Ectodermal cell (in vitro differentiated cells): Measurements from ENCODE around the gene PGAP1.

Source experiments
- H3K27ac ChIP-seq: 2 replicates; pipeline ENCODE4 v1.7.0; 2013; ENCODE audit warnings: mild to moderate bottlenecking, low read depth, low read length; ENCODE audit not compliant: insufficient read depth, poor library complexity, severe bottlenecking
- H3K27me3 ChIP-seq: 2 replicates; pipeline ENCODE4 v1.7.0; 2013; ENCODE audit warnings: mild to moderate bottlenecking, low read length; ENCODE audit not compliant: insufficient read depth, control insufficient read depth, poor library complexity, severe bottlenecking
- H3K36me3 ChIP-seq: one replicate; pipeline ENCODE4 v1.7.0; 2013; ENCODE audit warnings: low read length; ENCODE audit not compliant: control insufficient read depth, insufficient read depth
- H3K4me1 ChIP-seq: one replicate; pipeline ENCODE4 v1.7.0; 2013; ENCODE audit warnings: low read length; ENCODE audit not compliant: control insufficient read depth, insufficient read depth
- H3K4me3 ChIP-seq: 2 replicates; pipeline ENCODE4 v1.7.0; 2013; ENCODE audit warnings: low read depth, low read length, control low read depth; ENCODE audit not compliant: insufficient read depth
- H3K9me3 ChIP-seq: 2 replicates; pipeline ENCODE4 v1.7.0; 2013; ENCODE audit warnings: mild to moderate bottlenecking, low read length, moderate library complexity; ENCODE audit not compliant: control insufficient read depth
- WGBS, 2 experiments: methylation state at CpG; one replicate each; pipeline ENCODE4 v1.1.7; 2013; ENCODE audit warnings: missing lambda C conversion rate in 2 of 2; 5-methylcytosine and 5-hydroxymethylcytosine counted together

The PGAP1 gene

DNA sequence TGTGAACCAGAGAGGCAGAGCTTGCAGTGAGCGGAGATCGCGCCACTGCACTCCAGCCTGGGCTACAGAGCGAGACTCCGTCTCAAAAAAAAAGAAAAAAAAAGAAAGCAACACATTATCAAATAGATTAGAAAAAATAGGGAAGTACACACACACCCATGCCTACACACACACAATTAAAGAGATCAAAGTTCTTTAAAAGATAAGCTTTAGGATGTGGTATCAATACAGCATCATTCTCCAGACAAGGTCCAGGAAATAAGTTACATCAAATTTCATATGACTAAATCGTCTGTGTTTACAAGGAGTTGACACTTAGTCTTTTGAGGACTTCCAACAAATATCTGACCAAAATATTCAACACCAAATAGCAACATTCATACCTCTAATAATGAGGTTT lies 25.7 kb downstream of the PGAP1 start:
- Histone ChIP-seq H3K4me3 (no peak overlapping the region), H3K36me3 (peaks cover 32% of the 10 kb centered on the region), H3K27me3 (no peaks in the 10 kb centered on the region), H3K27ac (no peak overlapping the region), H3K4me1 (peaks cover 7% of the 10 kb centered on the region), H3K9me3 (no peaks in the 10 kb centered on the region)
- WGBS, 2 experiments = 82 to 83% methylated on average over 4 to 6 of the region's 6 CpGs

DNA sequence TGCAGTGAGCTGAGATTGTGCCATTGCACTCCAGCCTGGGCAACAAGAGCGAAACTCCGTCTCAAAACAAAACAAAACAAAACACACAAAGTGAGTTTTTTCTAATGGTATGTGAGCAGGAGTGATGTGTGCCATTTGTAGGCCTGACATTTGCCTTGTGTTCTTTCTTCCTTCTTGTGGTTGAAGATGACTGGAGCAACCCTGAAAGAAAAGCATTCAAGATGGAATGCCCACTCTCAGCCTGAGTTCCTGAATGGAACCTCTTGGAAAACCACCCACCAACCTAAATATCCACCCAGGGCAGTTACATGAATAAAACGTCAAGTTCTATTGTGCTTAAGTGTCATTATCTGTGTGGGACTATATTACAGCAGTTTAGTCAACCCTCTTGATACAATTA lies 26.5 kb downstream of the PGAP1 start:
- no peak overlapping the region for H3K27ac ChIP-seq
- H3K9me3 ChIP-seq = no peaks in the 10 kb centered on the region
- no peaks in the 10 kb centered on the region for H3K27me3 ChIP-seq
- H3K36me3 ChIP-seq = peaks cover 37% of the 10 kb centered on the region
- H3K4me1 ChIP-seq = peaks cover 4% of the 10 kb centered on the region
- WGBS, 2 experiments = 82 to 97% methylated on average over 2 to 3 of the region's 3 CpGs
- H3K4me3 ChIP-seq = no peak overlapping the region

DNA sequence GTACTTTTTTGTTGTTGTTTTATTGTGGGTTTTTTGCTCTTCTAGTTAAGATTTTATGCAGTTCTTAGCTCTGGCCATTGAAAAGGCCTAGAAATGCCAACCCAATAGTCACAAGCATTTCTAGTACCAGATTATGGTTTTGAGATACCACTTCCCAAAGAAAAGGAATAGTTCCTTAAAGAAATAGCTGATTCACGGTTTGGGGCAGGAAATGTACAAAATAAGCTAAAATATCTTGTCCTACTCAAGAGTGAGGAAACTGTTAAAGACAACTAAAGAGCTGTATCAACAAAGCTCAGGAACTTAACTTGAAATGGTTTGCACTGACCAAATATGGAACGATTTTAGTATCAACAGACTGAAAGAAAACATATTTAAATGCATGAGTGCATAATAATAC lies 35.4 kb downstream of the PGAP1 start:
- WGBS, 2 experiments = 78 to 96% methylated on average over 1 to 2 of the region's 2 CpGs

DNA sequence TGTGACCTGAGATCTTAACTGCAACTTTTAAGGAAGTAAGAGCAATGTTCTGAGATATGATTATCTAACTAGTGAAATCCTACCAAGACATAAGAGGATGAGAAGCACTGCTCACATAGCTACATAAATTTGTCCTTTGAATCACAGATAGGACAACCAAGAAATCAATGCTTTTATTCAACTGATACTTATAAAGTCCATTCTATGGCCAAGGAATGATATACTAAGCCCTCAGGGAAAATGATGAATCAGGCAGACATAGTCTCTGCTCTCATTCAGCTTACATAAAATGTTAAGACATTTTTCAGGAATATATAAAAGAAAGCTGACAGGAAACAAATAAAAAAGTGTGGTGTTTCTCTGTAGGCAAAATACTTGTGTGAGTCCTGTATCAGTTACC lies 39.1 kb downstream of the PGAP1 start:
- Histone ChIP-seq H3K4me1 (no peaks in the 10 kb centered on the region), H3K27me3 (no peaks in the 10 kb centered on the region), H3K4me3 (no peak overlapping the region), H3K27ac (no peak overlapping the region), H3K36me3 (peaks cover 18% of the 10 kb centered on the region), H3K9me3 (no peaks in the 10 kb centered on the region)

More for the DNA sequence above, 35.4 kb downstream of the PGAP1 start:
- no peak overlapping the region for H3K4me3 ChIP-seq
- H3K36me3 ChIP-seq = peaks cover 16% of the 10 kb centered on the region
- H3K27me3 ChIP-seq = no peaks in the 10 kb centered on the region
- H3K27ac ChIP-seq = no peak overlapping the region
- no peaks in the 10 kb centered on the region for H3K4me1 ChIP-seq
- no peaks in the 10 kb centered on the region for H3K9me3 ChIP-seq

DNA sequence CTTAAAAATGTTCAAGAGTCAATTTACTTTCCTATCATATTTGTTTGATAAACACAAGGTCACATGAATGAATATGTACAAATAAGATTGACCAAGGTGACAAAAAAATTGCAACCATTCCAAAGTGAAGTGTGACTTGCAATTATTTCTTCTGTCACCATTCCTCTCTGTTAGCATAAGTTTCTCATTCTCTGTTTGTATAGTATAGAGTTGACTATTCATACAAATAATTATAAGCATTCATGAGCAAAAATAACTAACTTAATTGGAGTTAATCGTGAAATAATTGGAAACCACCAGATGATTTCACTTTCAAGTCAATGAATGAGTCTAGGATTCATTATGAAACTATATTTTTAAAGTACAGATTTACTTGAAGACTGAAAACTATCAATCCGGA lies 42.1 kb downstream of the PGAP1 start:
- no peaks in the 10 kb centered on the region for H3K27me3 ChIP-seq
- WGBS, 2 experiments = no CpG with 5 or more reads among the region's 2 CpGs
- H3K4me1 ChIP-seq = no peaks in the 10 kb centered on the region
- peaks cover 35% of the 10 kb centered on the region for H3K36me3 ChIP-seq
- H3K27ac ChIP-seq = no peak overlapping the region
- H3K9me3 ChIP-seq = no peaks in the 10 kb centered on the region
- H3K4me3 ChIP-seq = no peak overlapping the region

DNA sequence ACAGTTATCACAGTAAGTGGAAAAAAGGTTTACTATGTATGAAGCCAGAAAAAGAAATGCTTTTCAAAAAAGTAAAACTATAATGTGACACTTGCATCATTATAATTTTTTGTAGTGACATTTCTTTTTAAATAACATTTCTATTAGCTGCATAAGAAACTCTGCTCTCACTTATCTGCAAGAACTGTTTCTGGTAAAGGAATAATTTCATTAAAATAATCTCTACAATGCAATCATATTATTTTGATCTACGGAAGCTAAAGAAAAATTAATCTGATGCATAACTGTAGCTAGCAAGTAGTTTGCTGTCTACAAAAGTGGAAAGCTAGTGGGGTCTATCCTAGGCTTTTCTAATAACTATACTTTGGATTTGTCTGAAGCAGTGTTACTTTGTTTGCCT lies 50.1 kb downstream of the PGAP1 start:
- Histone ChIP-seq H3K27me3 (no peaks in the 10 kb centered on the region), H3K36me3 (peaks cover 26% of the 10 kb centered on the region), H3K4me3 (no peak overlapping the region), H3K27ac (no peak overlapping the region), H3K4me1 (no peaks in the 10 kb centered on the region), H3K9me3 (no peaks in the 10 kb centered on the region)
- 100% methylated on average over 1 of the region's 1 CpG for WGBS, 2 experiments

DNA sequence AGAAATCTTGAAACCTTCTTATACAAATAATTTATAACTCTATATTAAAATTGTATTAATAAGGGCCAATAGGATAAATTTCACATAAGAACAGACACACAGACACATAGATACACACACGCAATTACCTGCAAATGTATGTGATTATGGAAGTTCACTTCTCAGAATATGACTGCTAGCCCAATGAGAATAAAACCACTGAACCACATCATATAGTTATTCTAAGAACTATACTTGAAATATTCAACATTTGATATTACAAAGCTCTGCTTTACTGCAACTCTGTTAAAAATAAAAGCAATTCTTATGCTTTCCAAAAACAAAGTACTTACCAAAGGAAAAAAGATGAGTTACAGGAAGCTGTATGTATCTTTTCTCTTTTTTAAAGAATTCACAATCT lies 51.1 kb downstream of the PGAP1 start:
- no peaks in the 10 kb centered on the region for H3K27me3 ChIP-seq
- H3K4me3 ChIP-seq = no peak overlapping the region
- no peaks in the 10 kb centered on the region for H3K4me1 ChIP-seq
- H3K36me3 ChIP-seq = peaks cover 18% of the 10 kb centered on the region
- H3K9me3 ChIP-seq = no peaks in the 10 kb centered on the region
- no peak overlapping the region for H3K27ac ChIP-seq
- 100% methylated on average over 1 of the region's 1 CpG; no CpG with 5 or more reads in 1 of the 2 experiments for WGBS, 2 experiments

DNA sequence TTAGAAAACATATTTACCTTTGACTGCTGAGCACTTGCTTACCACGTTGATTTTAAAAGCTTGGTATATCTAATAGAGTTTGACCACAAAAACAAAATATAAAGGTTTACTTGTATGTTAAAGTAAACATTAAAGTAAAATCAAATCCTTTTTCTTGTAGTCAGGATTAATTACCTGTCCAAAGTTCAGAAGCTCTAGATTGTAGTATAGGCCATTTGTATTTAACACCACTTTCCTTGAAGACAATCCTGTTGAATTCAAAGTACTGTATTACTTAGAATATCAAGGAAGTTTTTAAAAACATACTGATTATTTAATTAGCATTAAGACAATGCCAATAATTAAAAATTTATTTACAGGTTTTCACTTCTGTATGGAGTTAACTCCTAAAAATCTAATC lies 53.0 kb downstream of the PGAP1 start:
- Histone ChIP-seq H3K27me3 (no peaks in the 10 kb centered on the region), H3K4me1 (no peaks in the 10 kb centered on the region), H3K9me3 (no peaks in the 10 kb centered on the region), H3K27ac (no peak overlapping the region), H3K36me3 (peaks cover 7% of the 10 kb centered on the region), H3K4me3 (no peak overlapping the region)
- WGBS, 2 experiments = no CpG with 5 or more reads among the region's 1 CpG

DNA sequence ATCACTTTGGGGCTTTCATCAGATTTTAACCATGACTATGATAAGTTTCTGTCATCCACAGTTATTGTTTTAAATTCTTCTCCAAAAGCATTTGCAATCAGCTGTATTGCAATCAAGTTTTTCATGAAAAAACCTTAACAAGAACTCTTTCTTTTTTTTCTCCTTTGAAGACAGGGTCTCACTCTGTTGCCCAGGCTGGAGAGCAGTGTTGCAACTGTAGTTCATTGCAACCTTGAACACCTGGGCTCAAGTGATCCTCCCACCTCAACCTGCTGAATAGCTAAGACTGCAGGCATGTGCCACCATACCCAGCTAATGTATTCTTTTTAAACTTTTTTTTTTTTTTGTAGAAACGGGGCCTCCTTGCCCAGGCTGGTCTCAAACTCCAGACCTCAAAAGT lies 71.9 kb downstream of the PGAP1 start:
- Histone ChIP-seq H3K27me3 (no peaks in the 10 kb centered on the region), H3K4me1 (no peaks in the 10 kb centered on the region), H3K36me3 (peaks cover under 1% of the 10 kb centered on the region), H3K4me3 (no peak overlapping the region), H3K27ac (no peak overlapping the region), H3K9me3 (peaks cover 3% of the 10 kb centered on the region)
- WGBS, 2 experiments = 75 to 85% methylated on average over 1 of the region's 1 CpG

DNA sequence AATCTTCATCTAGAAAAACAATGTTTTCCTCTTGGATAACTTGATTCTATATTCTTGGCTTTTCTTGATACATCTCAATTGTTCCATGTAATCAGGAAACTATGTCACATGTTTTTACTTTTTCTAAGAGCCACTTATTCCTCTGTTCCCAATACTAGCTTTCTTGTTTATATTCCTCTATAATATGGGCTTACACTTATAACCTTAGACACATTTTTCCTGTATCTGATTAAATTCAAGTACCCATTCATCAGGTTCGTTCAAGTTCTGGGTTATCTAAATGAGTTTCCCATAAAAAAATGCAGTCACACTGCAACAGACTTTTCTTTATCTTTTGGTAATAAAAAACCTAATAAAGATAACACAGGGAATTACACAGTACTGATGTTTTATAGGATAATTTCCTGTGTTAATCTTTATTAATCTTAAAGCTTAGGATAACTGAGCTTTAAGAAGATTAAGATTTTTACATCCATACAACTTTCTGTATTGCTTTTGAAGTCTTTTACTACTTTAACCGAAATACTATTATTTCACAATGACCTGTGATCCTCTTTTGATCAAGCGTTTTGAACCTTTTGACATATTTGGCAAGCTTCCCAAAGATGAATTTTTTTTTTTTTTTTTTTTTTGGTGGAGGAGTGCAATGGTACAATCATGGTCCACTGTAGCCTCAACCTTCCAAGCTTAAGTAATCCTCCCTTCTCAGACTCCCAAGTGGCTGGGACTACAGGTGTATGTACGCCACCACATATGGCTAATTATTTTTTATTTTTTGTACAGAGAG lies 73.0 kb downstream of the PGAP1 start:
- Histone ChIP-seq H3K9me3 (no peaks in the 10 kb centered on the region), H3K27ac (no peak overlapping the region), H3K4me1 (no peaks in the 10 kb centered on the region), H3K36me3 (no peaks in the 10 kb centered on the region), H3K4me3 (no peak overlapping the region), H3K27me3 (no peaks in the 10 kb centered on the region)
- 85 to 99% methylated on average over 4 of the region's 4 CpGs for WGBS, 2 experiments
